H1 (cell line): ENCODE results near the gene WNT1. TPM values are rescaled to one million over a fixed set of nuclear protein-coding genes. Genes with fewer than 3 reads are reported as not detected.
A peak's percentile ranks its signal among the peaks of the same experiment; 100 is the strongest.

Experiments
- CEBPB ChIP-seq: IDR thresholded peaks from 2 replicates; pipeline ENCODE4 v1.6.1; 2012; ENCODE audit warnings: low read depth, low read length
- YY1 ChIP-seq: IDR thresholded peaks from 2 replicates; pipeline ENCODE4 v1.6.1; 2011; ENCODE audit warnings: low read depth, mild to moderate bottlenecking, low read length
- polyA plus RNA-seq, 7 experiments: library from polyadenylated mRNA; depleted of rRNA in 3 of 7; stranded (reverse) in 5 of 7; unstranded in 2 of 7; fragments of >200 nt in 5 of 7; fragments of 200-250 nt in 2 of 7; gene quantifications; 1 replicate in 5 of 7; 2 replicates in 1 of 7; 4 replicates in 1 of 7; pipeline versions ENCODE4 v1.2.1 to v1.2.3, GENCODE V29; 2011 to 2013; ENCODE audit warnings: missing spikeins in 2 of 7, mixed read lengths in 2 of 7
- total RNA-seq: library from RNA; stranded (reverse); fragmentation: NEBNext Ultra II Directional; extraction: Animal tissue kit (Norgen Biotek cat#: 25700); gene quantifications from 2 replicates; pipeline ENCODE4 v1.2.1, GENCODE V29; 2021

Gene WNT1
- total and polyA plus RNA-seq, 2 of the 8 experiments (the other 6 are each of a cell fraction or from before 2014, with no cell fraction given) = not detected

DNA sequence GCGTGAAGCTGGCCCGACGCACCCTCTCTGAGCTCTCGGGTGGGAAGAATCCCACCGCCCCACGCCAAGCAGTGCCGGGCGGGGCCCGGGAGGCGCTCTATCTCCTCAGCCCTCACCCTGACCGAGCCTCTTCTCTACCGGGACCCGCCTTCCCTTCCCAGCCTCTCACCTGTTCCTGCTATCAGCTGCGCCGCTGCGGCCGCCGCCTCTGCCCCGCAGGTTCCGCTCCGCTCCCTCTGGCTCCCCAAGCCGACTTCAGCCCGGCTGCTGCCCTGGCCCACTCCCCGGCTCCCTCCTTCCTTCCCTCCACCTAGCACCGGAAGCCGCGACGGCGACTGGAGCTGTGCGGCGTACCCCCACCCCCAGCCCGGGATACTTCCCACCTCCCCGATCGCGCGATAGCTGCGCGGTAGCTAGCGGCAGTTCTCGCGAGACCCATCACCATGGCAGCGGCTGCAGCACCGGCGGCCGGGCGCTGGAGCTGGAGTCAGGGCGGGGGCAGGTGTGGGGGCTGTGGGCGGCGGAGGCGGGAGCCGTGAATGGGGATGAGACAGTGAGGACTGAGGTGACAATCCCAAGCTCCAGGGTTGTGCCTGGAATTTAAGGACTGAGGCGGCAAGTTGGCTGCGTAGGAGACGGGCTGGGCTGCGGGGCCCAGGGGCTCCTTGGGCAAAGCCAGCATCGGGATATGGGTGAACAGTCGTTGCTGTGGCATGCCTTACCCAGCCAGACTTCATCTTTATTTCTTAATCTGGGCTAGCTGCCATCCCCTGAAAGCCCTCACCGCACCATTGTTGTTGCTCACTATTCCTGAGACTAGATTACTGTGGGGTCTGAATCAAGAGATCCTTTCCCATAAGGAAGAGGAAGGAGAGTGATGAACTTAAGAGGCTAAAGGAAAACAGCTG lies 20.7 kb upstream of the WNT1 start, which contains the start of gene ARF3 (continued):
- TF ChIP-seq YY1 (0 out of 2 replicates have a peak, but pooled peaks have one; percentile 14), CEBPB (no peak)
